Measurements from ENCODE around the gene BACH2. TPM values are rescaled to one million over a fixed set of nuclear protein-coding genes. Genes with fewer than 3 reads are reported as not detected.

Gene BACH2
- polyA plus RNA-seq, 1 of the 3 experiments (the other 2 are of a cell fraction), result 0.46 TPM

DNA sequence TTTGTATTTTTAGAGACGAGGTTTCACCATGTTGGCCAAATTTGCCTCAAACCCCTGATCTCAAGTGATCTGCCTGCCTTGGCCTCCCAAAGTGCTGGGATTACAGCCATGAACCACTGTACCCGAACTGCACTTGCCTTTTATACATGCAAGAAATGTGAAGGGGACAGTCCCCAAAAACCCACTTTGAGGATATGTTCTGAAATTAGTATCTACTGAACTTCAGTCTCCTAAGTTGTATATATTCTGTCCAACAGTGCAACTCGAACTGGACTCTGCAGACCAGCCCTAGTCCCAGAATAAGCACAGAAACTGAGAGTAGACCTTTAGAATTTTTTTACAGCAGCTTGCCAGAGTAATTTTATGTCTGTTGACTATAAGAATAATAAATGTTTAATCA, 28.5 kb downstream of the BACH2 start (continued):
- TF ChIP-seq, protein P1, sequence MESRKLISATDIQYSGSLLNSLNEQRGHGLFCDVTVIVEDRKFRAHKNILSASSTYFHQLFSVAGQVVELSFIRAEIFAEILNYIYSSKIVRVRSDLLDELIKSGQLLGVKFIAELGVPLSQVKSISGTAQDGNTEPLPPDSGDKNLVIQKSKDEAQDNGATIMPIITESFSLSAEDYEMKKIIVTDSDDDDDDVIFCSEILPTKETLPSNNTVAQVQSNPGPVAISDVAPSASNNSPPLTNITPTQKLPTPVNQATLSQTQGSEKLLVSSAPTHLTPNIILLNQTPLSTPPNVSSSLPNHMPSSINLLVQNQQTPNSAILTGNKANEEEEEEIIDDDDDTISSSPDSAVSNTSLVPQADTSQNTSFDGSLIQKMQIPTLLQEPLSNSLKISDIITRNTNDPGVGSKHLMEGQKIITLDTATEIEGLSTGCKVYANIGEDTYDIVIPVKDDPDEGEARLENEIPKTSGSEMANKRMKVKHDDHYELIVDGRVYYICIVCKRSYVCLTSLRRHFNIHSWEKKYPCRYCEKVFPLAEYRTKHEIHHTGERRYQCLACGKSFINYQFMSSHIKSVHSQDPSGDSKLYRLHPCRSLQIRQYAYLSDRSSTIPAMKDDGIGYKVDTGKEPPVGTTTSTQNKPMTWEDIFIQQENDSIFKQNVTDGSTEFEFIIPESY (IDR thresholded peaks at IDR 0.05; ENCODE audit: borderline replicate concordance, low read depth), result no peak
- no peak for TF ChIP-seq SIN3A (IDR thresholded peaks at IDR 0.05; ENCODE audit: borderline replicate concordance, low read depth, low read length)
- TF ChIP-seq, protein P2, sequence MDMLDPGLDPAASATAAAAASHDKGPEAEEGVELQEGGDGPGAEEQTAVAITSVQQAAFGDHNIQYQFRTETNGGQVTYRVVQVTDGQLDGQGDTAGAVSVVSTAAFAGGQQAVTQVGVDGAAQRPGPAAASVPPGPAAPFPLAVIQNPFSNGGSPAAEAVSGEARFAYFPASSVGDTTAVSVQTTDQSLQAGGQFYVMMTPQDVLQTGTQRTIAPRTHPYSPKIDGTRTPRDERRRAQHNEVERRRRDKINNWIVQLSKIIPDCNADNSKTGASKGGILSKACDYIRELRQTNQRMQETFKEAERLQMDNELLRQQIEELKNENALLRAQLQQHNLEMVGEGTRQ (IDR thresholded peaks at IDR 0.05; ENCODE audit: borderline replicate concordance, low read depth, low read length), result no peak
- TF ChIP-seq, protein P3, sequence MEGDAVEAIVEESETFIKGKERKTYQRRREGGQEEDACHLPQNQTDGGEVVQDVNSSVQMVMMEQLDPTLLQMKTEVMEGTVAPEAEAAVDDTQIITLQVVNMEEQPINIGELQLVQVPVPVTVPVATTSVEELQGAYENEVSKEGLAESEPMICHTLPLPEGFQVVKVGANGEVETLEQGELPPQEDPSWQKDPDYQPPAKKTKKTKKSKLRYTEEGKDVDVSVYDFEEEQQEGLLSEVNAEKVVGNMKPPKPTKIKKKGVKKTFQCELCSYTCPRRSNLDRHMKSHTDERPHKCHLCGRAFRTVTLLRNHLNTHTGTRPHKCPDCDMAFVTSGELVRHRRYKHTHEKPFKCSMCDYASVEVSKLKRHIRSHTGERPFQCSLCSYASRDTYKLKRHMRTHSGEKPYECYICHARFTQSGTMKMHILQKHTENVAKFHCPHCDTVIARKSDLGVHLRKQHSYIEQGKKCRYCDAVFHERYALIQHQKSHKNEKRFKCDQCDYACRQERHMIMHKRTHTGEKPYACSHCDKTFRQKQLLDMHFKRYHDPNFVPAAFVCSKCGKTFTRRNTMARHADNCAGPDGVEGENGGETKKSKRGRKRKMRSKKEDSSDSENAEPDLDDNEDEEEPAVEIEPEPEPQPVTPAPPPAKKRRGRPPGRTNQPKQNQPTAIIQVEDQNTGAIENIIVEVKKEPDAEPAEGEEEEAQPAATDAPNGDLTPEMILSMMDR (IDR thresholded peaks at IDR 0.05), result no peak
- TF ChIP-seq GABPA (IDR thresholded peaks at IDR 0.05; ENCODE audit: low read depth), result no peak
- no peak for TF ChIP-seq POLR2AphosphoS5 (IDR thresholded peaks at IDR 0.05; ENCODE audit: low read depth, low read length)

DNA sequence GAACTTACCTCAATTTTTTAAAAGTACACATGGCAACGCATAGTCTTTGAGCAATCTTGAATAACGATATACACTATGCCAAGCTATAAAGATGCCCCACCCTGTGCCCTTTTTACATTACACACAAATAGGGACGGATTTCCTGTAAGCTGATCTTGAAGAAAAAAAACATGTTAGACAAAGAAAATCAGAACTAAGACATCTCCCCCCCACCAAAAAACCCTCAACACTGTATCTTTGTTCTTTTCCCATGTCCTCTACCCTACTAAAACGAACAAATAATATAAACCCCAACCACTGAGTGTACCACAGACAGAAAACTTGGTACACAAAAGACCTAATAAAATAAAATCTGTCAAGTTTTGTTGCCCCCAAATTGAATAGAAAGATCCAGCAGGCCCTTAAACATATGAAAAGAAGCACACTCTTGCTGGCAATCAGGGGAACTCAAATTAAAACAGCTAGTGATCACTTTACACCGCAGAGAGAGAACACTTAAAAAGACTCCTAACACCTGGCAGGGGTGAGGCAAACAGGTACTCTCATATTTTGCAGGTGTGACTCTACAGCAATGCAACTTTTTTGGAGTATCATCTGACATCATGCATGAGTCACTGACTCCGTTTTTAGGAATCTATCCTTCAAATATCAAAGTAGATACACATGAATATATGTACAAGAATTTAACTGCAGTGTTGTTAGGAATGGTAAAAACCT, 29.6 kb downstream of the BACH2 start:
- no peak overlapping the region for H3K4me3 ChIP-seq (ENCODE audit: low read depth in 2 of 2, low read length in 1 of 2)
- no peak overlapping the region for H3K4me2 ChIP-seq
- DNase-seq, result no peak
- H2AFZ ChIP-seq (ENCODE audit: low read depth), result no peak overlapping the region
- WGBS (ENCODE audit: low lambda C conversion rate), result 76% methylated on average over 6 of the region's 6 CpGs
- no peaks in the 10 kb centered on the region for H3K36me3 ChIP-seq (replicated peaks in 1 of 2; ENCODE audit: control insufficient read depth in 1 of 2, insufficient read depth in 2 of 2, low read length in 1 of 2)
- no peaks in the 10 kb centered on the region for H3K9me2 ChIP-seq
- no peaks in the 10 kb centered on the region for H3K9me3 ChIP-seq
- H4K20me1 ChIP-seq (ENCODE audit: insufficient read depth), result no peaks in the 10 kb centered on the region
- H3K27ac ChIP-seq (ENCODE audit: low read depth in 2 of 2, low read length in 1 of 2), result no peak overlapping the region
- CTCF ChIA-PET, result no interaction called here
- H3K79me2 ChIP-seq (ENCODE audit: insufficient read depth), result no peaks in the 10 kb centered on the region
- H3K4me1 ChIP-seq (ENCODE audit: control insufficient read depth in 1 of 2, insufficient read depth in 2 of 2, low read depth in 1 of 2, low read length in 1 of 2), result no peaks in the 10 kb centered on the region
- H3F3A ChIP-seq (replicated peaks; ENCODE audit: insufficient read depth), result no peaks in the 10 kb centered on the region
- H3K9ac ChIP-seq, result no peak overlapping the region
- POLR2A ChIA-PET, result no interaction called here
- no peaks in the 10 kb centered on the region; the same call in 1 of the 2 replicates for H3K27me3 ChIP-seq (ENCODE audit: insufficient read depth)
- TF ChIP-seq TAF1 (IDR thresholded peaks at IDR 0.05; ENCODE audit: borderline replicate concordance, low read depth, low read length) (no peak), POLR2AphosphoS5 (IDR thresholded peaks at IDR 0.05; ENCODE audit: low read depth, low read length) (no peak), FOXM1 (IDR thresholded peaks at IDR 0.05; ENCODE audit: low read depth) (no peak), TCF12 (IDR thresholded peaks at IDR 0.05) (no peak), GABPA (IDR thresholded peaks at IDR 0.05; ENCODE audit: low read depth) (no peak), GATA2 (CRISPR knock-in tag; IDR thresholded peaks at IDR 0.05) (no peak), RAD21 (IDR thresholded peaks at IDR 0.05; ENCODE audit: low read length) (no peak)
- TF ChIP-seq, protein P4, sequence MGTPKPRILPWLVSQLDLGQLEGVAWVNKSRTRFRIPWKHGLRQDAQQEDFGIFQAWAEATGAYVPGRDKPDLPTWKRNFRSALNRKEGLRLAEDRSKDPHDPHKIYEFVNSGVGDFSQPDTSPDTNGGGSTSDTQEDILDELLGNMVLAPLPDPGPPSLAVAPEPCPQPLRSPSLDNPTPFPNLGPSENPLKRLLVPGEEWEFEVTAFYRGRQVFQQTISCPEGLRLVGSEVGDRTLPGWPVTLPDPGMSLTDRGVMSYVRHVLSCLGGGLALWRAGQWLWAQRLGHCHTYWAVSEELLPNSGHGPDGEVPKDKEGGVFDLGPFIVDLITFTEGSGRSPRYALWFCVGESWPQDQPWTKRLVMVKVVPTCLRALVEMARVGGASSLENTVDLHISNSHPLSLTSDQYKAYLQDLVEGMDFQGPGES (IDR thresholded peaks at IDR 0.05; ENCODE audit: low read depth, low read length), result no peak
- TF ChIP-seq, protein P5, sequence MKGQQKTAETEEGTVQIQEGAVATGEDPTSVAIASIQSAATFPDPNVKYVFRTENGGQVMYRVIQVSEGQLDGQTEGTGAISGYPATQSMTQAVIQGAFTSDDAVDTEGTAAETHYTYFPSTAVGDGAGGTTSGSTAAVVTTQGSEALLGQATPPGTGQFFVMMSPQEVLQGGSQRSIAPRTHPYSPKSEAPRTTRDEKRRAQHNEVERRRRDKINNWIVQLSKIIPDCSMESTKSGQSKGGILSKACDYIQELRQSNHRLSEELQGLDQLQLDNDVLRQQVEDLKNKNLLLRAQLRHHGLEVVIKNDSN (IDR thresholded peaks at IDR 0.05; ENCODE audit: borderline replicate concordance, low read depth), result no peak
- TF ChIP-seq, protein P2 (IDR thresholded peaks at IDR 0.05; ENCODE audit: borderline replicate concordance, low read depth, low read length), result no peak

Data from SK-N-SH (cell line).